Inflammatory macrophage treated with lipopolysaccharide for 4 hours (primary cell): ENCODE measurements around the gene GALNTL6.

ENCODE experiments used
- DNase-seq: peaks from one replicate; pipeline ENCODE4 v3.0.0-alpha.2; 2020

Gene GALNTL6

GRCh38 chr4:171812665-171813525 lies at the start of gene GALNTL6:
TSS of gene GALNTL6 (plus strand) at chr4:171813404.
- DNase-seq: no peak

DNA sequence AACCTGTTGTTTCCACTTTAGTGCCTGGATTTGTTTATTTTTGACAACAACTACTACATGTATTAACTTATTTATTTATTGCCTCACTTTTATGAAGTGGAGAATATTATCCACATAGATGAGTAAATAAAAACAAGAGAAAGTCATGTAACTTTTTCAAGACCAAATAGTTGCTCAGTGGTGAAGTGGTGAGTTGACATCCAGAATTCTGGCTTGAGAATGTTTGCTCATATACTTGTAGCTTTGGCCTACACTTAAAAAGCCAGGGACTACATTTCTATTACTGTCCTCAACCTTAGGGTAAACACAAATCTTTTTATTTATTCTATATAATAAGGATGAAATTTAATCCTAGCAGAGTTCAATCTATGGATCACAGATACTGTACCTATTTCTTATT lies 47.7 kb upstream of the GALNTL6 start:
- no peak for DNase-seq

DNA sequence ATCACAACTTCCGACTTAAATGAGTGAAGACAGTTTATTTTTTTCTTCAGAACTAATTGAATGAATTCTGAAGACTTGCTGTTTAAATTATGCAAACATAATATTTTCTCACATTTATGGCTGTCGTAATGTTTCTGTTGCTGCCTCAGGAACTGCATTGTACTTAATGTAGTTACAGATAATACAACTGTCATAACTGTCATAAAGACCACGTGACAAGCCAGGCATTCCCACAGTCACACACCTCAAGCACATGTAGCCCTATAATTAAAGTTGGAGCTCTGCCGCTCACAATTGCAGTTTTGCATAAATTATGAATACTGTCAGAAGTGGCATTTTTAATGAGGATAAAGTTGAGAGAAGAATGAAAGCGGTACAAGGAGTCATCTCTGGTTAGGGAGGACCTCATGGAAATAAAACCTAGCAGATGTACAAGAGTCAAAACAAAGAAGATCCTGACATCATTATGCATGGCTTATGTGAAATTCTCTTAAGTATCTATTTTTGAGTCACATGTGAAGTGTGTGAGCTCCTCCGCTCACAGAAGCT lies 38.5 kb upstream of the GALNTL6 start:
- no peak for DNase-seq

GRCh38 chr4:171779301-171779700 lies 33.9 kb upstream of the GALNTL6 start:
- no peak for DNase-seq

GRCh38 chr4:171785388-171785787 lies 27.8 kb upstream of the GALNTL6 start:
- DNase-seq: no peak

- no peak for DNase-seq
These were observed 19.5 kb upstream of the GALNTL6 start for GRCh38 chr4:171793723-171794122.

GRCh38 chr4:171794528-171794927 lies 18.7 kb upstream of the GALNTL6 start:
- no peak for DNase-seq

DNA sequence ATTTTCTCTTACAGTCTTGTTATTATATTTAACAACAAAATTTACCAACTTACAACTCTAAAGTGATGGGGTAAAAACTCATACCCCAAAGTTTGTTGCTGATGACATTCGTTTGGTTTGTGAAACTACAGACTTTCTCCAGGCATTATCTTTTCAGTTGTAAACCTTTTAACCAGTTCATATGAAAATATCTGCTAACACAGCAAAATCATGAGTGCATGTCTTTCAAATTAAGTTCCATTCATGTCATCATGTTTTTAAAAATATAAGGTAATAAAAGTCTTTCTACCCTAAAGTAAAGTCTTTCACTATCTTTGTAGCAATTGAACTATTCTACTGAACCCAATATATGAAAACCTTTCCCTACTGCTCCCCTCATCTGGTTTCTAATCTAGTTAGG lies 3.4 kb upstream of the GALNTL6 start:
- no peak for DNase-seq

DNA sequence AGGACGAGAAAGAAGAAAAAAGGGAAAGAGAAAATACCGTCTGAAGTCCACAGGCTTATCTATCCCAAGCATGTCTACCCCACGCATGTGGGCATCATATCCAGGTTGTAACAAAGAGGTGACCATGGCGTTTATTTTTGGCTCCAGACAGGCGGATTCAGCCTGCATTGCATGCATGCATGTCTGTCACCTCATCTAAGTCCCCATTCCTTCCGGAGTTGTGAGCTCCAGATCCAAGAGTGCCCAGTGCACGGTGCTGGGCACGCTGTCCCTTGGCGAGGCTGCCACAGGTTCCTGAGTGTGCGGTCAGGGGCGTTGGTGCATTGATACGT lies 905 bp upstream of the GALNTL6 start:
- no peak for DNase-seq

DNA sequence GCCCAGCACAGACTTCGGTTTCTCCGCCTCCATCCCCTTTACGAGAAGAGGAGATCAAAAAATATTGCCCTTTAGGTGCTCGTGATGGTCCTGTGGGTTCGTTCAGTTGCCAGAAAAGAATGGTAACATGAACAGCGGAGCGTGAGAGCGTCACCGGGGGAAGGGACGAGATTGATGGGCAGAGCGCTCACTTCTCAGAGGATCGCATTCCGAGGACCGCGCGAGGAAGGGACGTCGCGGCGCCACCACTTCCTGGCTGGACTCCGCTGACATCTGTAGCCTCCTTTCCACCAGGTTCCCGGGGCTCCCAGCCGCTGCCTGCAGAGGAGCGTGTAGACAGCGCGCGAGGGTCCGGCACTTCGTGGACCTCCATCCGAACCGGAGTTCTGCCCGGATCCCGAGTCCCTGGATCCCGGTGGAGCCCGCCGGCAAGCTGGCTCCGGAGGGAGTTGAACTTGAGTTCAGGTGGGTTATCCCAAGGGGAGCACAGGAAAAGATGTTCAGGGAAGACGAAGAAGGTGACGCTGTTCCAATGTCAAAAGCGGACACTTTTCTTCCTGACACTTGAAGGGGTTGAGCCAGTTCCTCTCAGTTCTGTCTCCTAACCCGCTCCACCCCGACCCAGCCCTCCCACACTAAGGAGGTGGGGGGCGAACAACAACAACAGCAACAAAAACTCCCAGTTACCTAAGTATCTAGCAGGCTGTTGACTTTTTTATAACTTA lies 484 bp downstream of the GALNTL6 start:
- no peak for DNase-seq

DNA sequence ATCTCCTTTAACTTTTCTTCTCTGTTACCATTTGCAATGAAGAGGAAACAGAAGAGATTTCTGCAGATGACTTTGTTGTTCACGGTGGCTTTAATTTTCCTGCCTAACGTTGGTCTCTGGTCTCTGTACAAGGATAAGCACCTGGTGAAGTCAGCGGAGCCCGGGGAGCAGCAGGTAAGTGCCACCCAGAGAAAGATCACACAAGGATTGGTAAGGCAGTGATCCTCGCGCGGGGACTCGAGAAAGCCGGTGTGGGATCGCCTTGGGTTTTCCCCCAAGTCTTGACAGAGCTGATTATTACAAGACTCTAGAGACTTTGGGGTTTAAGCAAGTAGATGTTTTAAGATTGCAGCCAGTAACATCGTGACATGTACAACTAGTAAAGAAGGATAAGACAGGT lies 1.3 kb downstream of the GALNTL6 start:
- DNase-seq: no peak

GRCh38 chr4:171817026-171817425 lies 3.8 kb downstream of the GALNTL6 start:
- no peak for DNase-seq

GRCh38 chr4:171834640-171835039 lies 21.4 kb downstream of the GALNTL6 start:
- no peak for DNase-seq

DNA sequence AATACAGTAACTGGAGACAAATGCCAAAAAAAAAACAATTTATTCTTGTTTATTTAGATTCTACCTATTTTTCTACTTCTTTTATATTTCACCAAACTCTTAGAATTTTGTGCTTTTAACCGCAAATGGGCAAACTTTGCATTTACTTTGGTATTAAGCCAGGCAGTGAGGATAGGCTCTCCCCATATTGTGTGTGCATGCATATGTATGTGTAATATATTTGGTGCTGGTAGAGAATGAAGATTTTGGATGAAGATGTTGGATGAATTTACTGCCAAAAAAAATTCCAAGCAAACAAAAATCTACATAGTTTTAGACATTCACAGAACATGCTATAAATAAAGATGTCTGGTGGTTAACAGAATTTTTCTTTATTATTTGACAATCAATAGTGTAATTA lies 30.3 kb downstream of the GALNTL6 start:
- DNase-seq: no peak

- peak; percentile 25 for DNase-seq
These were observed 33.0 kb downstream of the GALNTL6 start for GRCh38 chr4:171846232-171846631.

DNA sequence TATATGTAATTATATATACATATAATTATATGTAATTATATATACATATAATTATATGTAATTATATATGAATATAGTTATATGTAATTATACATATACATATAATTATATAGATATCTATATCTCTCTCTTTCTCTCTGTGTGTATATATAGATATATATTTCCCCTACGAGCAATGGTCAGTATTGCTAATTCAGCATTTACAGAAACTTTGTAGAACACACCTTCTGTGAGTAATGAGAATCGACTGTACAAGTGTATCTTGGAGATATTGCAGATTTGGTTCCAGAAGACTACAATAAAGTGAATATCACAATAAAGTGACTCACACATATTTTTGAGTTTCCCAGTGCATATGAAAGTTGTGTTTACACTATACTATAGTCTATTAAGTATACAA lies 33.7 kb downstream of the GALNTL6 start:
- no peak for DNase-seq

- DNase-seq: no peak
These were observed 34.5 kb downstream of the GALNTL6 start for GRCh38 chr4:171847751-171848150.

DNA sequence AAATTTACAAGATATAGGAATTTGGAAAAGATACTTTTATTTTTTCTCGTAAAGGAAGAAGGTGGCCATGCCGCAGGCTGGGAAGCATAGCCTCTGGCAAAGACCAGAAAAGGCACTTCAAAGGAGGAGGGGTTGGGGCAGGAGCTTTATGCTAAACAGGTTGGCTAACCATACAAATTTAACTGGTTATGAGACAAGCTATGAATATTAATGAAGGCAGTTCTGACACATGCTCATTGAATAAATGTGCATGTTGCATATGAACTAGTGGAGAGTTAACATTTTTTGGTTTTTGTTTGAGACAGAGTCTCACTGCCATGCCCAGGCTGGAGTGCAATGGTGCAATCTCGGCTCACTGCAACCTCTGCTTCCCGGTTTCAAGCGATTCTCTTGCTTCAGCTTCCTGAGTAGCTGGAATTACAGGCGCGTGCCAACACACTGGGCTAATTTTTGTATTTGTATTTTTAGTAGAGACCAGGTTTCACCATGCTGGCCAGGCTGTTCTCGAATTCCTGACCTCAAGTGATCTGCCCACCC lies 36.5 kb downstream of the GALNTL6 start:
- DNase-seq: no peak

- DNase-seq: no peak
These were observed 38.1 kb downstream of the GALNTL6 start for GRCh38 chr4:171851295-171851694.

DNA sequence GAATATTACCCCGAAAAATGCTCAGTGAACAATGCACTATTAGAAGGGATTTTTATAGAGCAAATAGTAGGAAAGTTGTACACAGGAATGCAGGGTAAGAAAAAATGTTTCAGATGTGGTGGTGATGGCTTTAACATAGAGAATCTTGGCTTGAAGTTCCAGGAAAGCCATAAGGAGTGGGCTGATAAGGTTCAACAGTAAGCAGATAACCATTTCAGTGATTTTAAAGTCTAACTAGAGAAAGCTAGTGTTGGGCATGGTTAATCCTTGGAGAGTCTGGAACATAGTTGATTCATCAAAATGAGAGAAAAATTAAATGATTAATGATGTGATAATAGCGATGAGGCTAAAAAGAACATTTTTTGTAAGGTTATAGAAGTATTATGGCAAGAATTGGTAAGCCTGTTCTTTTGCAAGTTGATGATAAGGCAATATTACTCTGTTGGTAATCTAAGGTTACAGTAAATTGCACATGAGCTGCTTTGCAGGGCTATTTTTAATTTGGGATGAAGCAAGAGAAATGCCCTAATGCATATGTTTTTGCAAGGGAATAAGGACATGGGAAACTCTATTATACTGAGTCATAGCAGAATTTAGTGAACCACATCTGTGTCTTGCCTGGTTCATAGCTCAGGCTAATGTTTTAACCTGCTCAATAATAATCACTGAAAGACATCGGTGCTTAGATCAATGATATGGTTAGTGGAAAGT lies 44.3 kb downstream of the GALNTL6 start:
- DNase-seq: no peak

GRCh38 chr4:171875291-171875690 lies 62.1 kb downstream of the GALNTL6 start:
- DNase-seq: no peak

DNA sequence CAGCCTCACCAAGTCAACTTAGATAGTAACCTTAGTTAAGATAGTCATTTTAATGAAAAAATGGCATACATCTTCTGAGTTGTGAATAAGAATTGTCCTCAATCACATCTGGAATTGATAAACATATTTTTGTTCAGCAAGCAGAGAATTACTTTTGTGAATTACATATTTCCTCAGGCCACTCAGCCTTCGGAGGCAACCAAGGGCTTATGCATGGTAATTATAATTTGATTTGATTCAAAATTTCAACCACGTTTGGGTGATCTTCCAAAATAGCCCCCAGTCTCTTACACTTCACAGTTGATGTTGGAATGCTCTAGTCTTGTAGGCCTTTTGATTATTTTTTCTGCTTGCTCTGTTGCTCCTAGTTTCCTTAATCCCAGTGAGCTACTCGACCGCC lies 63.4 kb downstream of the GALNTL6 start:
- DNase-seq: no peak

- DNase-seq: no peak
These were observed 66.9 kb downstream of the GALNTL6 start for GRCh38 chr4:171880136-171880535.
